Measurements from ENCODE around the gene PCGF3.

- TF ChIP-seq SIN3A (IDR thresholded peaks at IDR 0.05; ENCODE audit: borderline replicate concordance, insufficient read depth, low read length) = no peak
- no peak for TF ChIP-seq POLR2AphosphoS5 (IDR thresholded peaks at IDR 0.05; ENCODE audit: low read depth, low read length)
- no peak for TF ChIP-seq FOXP2 (optimal IDR thresholded peaks at IDR 0.05; ENCODE audit: borderline replicate concordance, extremely low read depth, extremely low read length, insufficient read depth)
- no peak for TF ChIP-seq REST (IDR thresholded peaks at IDR 0.05; ENCODE audit: insufficient read depth in 1 of 2, low read depth in 2 of 2, low read length in 2 of 2)
These were observed 3.7 kb downstream of the PCGF3 start for GRCh38 chr4:709348-709747.
